ENCODE data around the gene ADCY5.

Gene ADCY5

DNA sequence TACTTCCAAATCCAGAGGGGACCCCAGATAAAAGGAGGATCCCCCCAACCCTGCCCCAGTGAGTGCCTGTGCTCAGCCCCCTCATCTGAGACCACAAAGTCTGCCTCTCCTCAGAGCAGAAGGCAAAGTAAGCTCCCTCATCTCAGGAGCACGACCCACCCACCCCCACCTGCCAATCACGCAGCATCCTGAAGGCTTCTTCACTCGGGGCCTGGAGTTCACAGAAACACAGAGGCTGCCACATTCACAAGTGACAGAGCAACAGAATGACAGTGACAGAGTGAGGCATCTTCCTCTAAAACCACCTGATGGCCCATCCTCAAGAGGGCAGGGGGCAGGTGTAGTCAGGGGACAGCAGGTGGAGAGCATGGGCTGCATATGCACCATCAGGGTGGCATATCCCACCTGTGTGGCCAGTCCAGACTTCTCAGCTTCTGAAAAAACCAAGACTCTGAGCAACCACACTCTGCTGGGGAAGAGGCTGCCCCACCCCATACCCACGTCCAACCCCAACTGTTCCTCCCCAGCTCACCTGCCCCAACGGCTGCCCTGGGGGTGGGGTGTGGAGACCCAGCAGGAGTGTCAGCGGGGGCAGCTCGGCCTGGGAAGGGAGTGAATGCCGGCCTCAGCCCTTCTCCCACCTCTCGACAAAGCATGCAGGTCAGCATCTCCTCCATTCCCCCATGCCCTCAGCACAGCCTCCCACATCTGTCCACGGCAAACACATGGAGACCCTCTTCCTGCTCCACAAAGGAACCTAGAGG is 19.3 kb downstream of the ADCY5 start:
- TF ChIP-seq, protein P1, sequence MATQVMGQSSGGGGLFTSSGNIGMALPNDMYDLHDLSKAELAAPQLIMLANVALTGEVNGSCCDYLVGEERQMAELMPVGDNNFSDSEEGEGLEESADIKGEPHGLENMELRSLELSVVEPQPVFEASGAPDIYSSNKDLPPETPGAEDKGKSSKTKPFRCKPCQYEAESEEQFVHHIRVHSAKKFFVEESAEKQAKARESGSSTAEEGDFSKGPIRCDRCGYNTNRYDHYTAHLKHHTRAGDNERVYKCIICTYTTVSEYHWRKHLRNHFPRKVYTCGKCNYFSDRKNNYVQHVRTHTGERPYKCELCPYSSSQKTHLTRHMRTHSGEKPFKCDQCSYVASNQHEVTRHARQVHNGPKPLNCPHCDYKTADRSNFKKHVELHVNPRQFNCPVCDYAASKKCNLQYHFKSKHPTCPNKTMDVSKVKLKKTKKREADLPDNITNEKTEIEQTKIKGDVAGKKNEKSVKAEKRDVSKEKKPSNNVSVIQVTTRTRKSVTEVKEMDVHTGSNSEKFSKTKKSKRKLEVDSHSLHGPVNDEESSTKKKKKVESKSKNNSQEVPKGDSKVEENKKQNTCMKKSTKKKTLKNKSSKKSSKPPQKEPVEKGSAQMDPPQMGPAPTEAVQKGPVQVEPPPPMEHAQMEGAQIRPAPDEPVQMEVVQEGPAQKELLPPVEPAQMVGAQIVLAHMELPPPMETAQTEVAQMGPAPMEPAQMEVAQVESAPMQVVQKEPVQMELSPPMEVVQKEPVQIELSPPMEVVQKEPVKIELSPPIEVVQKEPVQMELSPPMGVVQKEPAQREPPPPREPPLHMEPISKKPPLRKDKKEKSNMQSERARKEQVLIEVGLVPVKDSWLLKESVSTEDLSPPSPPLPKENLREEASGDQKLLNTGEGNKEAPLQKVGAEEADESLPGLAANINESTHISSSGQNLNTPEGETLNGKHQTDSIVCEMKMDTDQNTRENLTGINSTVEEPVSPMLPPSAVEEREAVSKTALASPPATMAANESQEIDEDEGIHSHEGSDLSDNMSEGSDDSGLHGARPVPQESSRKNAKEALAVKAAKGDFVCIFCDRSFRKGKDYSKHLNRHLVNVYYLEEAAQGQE (IDR thresholded peaks at IDR 0.05; ENCODE audit: insufficient read depth in 1 of 2, low read depth in 2 of 2, low read length in 2 of 2) = no peak
- TF ChIP-seq POLR2AphosphoS5 (IDR thresholded peaks at IDR 0.05; ENCODE audit: low read depth, low read length) (no peak), SIN3A (IDR thresholded peaks at IDR 0.05; ENCODE audit: borderline replicate concordance, insufficient read depth, low read length) (no peak), FOXP2 (optimal IDR thresholded peaks at IDR 0.05; ENCODE audit: borderline replicate concordance, extremely low read depth, extremely low read length, insufficient read depth) (no peak), TAF1 (IDR thresholded peaks at IDR 0.05; ENCODE audit: borderline replicate concordance, insufficient read depth, low read length) (no peak)

DNA sequence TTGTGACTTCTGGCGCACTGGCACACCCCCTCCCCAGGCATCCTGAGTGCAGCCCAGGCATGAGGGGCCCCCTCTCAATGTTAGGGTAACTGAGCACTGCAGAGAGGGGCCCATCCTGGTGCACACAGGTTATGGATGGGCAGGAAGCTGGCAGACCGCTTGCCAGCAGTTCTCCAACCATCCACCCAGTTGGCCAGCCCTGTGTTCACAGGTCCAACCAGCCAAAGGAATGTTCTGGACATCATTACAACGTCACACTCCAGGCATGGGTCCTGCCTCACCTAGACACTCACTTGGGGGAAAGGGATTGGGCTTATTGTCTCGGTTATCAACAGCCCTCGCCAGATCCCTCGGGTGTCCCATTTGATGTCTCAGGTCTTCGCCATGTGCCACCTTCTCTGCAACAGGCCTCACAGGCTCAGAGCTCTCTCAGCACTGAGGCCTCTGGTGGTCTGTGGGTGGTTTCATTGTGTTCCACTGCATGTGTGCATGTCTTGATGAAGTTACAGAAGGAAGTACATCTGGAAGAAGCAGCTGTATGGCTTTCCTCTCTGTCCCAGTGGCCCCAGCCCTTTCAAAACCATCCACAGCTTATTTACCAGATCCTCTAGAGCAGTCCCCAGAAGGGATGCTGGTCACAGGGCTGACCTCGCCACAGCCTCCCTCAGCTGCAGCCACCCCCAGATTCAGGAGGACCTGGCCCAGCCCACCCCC is 23.7 kb downstream of the ADCY5 start:
- TF ChIP-seq TAF1 (IDR thresholded peaks at IDR 0.05; ENCODE audit: borderline replicate concordance, insufficient read depth, low read length) = no peak
- no peak for TF ChIP-seq FOXP2 (optimal IDR thresholded peaks at IDR 0.05; ENCODE audit: borderline replicate concordance, extremely low read depth, extremely low read length, insufficient read depth)
- TF ChIP-seq, protein P1 (IDR thresholded peaks at IDR 0.05; ENCODE audit: insufficient read depth in 1 of 2, low read depth in 2 of 2, low read length in 2 of 2) = no peak
- TF ChIP-seq POLR2AphosphoS5 (IDR thresholded peaks at IDR 0.05; ENCODE audit: low read depth, low read length) = no peak
- no peak for TF ChIP-seq SIN3A (IDR thresholded peaks at IDR 0.05; ENCODE audit: borderline replicate concordance, insufficient read depth, low read length)

GRCh38 chr3:123424321-123424998 is 24.4 kb downstream of the ADCY5 start:
- TF ChIP-seq, protein P1 (IDR thresholded peaks at IDR 0.05; ENCODE audit: insufficient read depth in 1 of 2, low read depth in 2 of 2, low read length in 2 of 2) = no peak

DNA sequence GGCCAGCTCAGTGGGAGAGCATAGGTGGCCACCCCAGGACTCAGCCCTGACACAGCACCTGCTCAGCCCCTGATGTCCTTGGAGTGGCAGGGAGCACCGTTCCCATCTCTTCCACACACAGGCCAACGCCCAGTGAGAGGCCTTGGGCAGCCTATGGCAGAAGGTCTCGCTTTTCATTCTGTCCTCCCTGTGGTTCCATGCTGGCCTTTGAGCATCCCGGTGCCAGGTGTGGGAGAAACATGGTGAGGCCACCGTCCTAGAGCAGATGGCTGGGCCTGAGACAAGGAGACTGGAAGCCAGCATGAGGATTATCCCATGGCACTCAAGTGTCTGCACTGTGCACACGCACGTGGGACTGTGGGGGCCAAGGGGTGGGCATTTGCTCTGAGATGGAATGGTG is 25.1 kb downstream of the ADCY5 start:
- TF ChIP-seq, protein P1 (IDR thresholded peaks at IDR 0.05; ENCODE audit: insufficient read depth in 1 of 2, low read depth in 2 of 2, low read length in 2 of 2) = no peak
- no peak for TF ChIP-seq POLR2AphosphoS5 (IDR thresholded peaks at IDR 0.05; ENCODE audit: low read depth, low read length)
- no peak for TF ChIP-seq SIN3A (IDR thresholded peaks at IDR 0.05; ENCODE audit: borderline replicate concordance, insufficient read depth, low read length)
- TF ChIP-seq TAF1 (IDR thresholded peaks at IDR 0.05; ENCODE audit: borderline replicate concordance, insufficient read depth, low read length) = no peak
- no peak for TF ChIP-seq FOXP2 (optimal IDR thresholded peaks at IDR 0.05; ENCODE audit: borderline replicate concordance, extremely low read depth, extremely low read length, insufficient read depth)

Data from PFSK-1 (cell line).